Keratinocyte (primary cell): ENCODE data around the gene CACNA1F. TPM values are rescaled to one million over a fixed set of nuclear protein-coding genes. Genes with fewer than 3 reads are reported as not detected.

Experiments
- DNase-seq: peaks from one replicate; pipeline ENCODE4 v3.0.0-alpha.2; 2011; ENCODE audit warnings: low read depth, missing footprints, low spot score
- FAIRE-seq: peaks from 2 replicates; lab custom pipeline; 2011; peaks lifted over from hg19 to GRCh38; lab: Jason Lieb, UNC
- H2AFZ ChIP-seq: 2 replicates; pipeline ENCODE4 v1.6.0; 2012; ENCODE audit warnings: low read length, control low read depth, inconsistent platforms; ENCODE audit not compliant: control insufficient read depth
- H3K27ac ChIP-seq: 2 replicates; pipeline ENCODE4 v1.5.1; 2011; ENCODE audit warnings: low read length; ENCODE audit not compliant: control insufficient read depth, insufficient read depth
- H3K27me3 ChIP-seq: 3 replicates; pipeline ENCODE4 v1.6.0; 2011; ENCODE audit warnings: low read length; ENCODE audit not compliant: control insufficient read depth, insufficient read depth; ENCODE audit errors: extremely low read depth
- H3K36me3 ChIP-seq, 2 experiments: 2 replicates in 1 of 2; 3 replicates in 1 of 2; pipeline ENCODE4 v1.5.1; 2011; ENCODE audit warnings: low read length in 2 of 2, mild to moderate bottlenecking in 1 of 2; ENCODE audit not compliant: control insufficient read depth in 2 of 2, insufficient read depth in 2 of 2; ENCODE audit errors: extremely low read depth in 1 of 2
- H3K4me1 ChIP-seq: 3 replicates; pipeline ENCODE4 v1.5.1; 2011; ENCODE audit warnings: low read length; ENCODE audit not compliant: control insufficient read depth, insufficient read depth; ENCODE audit errors: extremely low read depth
- H3K4me2 ChIP-seq: 3 replicates; pipeline ENCODE4 v1.6.0; 2011; ENCODE audit warnings: low read depth, low read length; ENCODE audit not compliant: control insufficient read depth, insufficient read depth; ENCODE audit errors: extremely low read depth
- H3K4me3 ChIP-seq, 3 experiments: fragments of 200-600 bp in 1 of 3; sonication (generic) in 1 of 3; 2 replicates in 2 of 3; 3 replicates in 1 of 3; pipeline ENCODE4 v1.5.1; 2011 to 2016; ENCODE audit warnings: low read length in 3 of 3, mild to moderate bottlenecking in 3 of 3, control low read depth in 2 of 3, inconsistent platforms in 1 of 3, low read depth in 1 of 3, mixed read lengths in 1 of 3, mixed run types in 1 of 3, moderate library complexity in 1 of 3; ENCODE audit not compliant: control insufficient read depth in 2 of 3, insufficient read depth in 2 of 3; ENCODE audit errors: extremely low read depth in 1 of 3
- H3K79me2 ChIP-seq: 2 replicates; pipeline ENCODE4 v1.6.0; 2012; ENCODE audit warnings: low read length; ENCODE audit not compliant: control insufficient read depth, insufficient read depth
- H3K9ac ChIP-seq: 3 replicates; pipeline ENCODE4 v1.6.0; 2011; ENCODE audit warnings: low read length; ENCODE audit not compliant: control insufficient read depth, insufficient read depth; ENCODE audit errors: extremely low read depth
- H3K9me1 ChIP-seq: 3 replicates; pipeline ENCODE4 v1.6.0; 2011; ENCODE audit warnings: low read length; ENCODE audit not compliant: control insufficient read depth, insufficient read depth; ENCODE audit errors: extremely low read depth
- H3K9me3 ChIP-seq: 2 replicates; pipeline ENCODE4 v1.5.1; 2012; ENCODE audit warnings: low read depth, low read length; ENCODE audit not compliant: control insufficient read depth
- H4K20me1 ChIP-seq: 3 replicates; pipeline ENCODE4 v1.6.0; 2011; ENCODE audit warnings: low read length; ENCODE audit not compliant: control insufficient read depth, insufficient read depth; ENCODE audit errors: extremely low read depth
- EZH2 ChIP-seq: IDR thresholded peaks from one replicate; pipeline ENCODE4 v1.6.1; 2012; ENCODE audit warnings: inconsistent platforms, mild to moderate bottlenecking, low read length, moderate library complexity
- dilution Hi-C: fragments of 300-500 bp; cut with MboI; formaldehyde crosslinking; loops from one replicate; pipeline ENCODE4 v1.7.0; 2020; ENCODE audit warnings: low sequenced_read_pairs; ENCODE audit not compliant: extremely low pct_ligation_motif_present
- polyA plus RNA-seq, 5 experiments: library from polyadenylated mRNA; depleted of rRNA in 3 of 5; stranded (reverse) in 3 of 5; stranded (forward) in 1 of 5; unstranded in 1 of 5; fragments of >200 nt; gene quantifications; 1 replicate in 1 of 5; 2 replicates in 3 of 5; 3 replicates in 1 of 5; pipeline versions ENCODE4 v1.2.1 to v1.2.3, GENCODE V29; 2011 to 2012; ENCODE audit warnings: missing spikeins in 2 of 5, low read depth in 1 of 5, low replicate concordance in 1 of 5
- TF ChIP-seq, protein P1 (sequence below), 3 experiments: IDR thresholded peaks in 1 of 3; conservative IDR thresholded peaks in 1 of 3; optimal IDR thresholded peaks in 1 of 3; 2 replicates in 2 of 3; 3 replicates in 1 of 3; pipeline versions ENCODE3 to v1.5.1; 2011; ENCODE audit warnings: low read length in 3 of 3, mild to moderate bottlenecking in 3 of 3, moderate library complexity in 2 of 3, control low read depth in 1 of 3, inconsistent platforms in 1 of 3; ENCODE audit not compliant: insufficient read depth in 2 of 3; ENCODE audit errors: extremely low read depth in 1 of 3

Gene CACNA1F
- polyA plus RNA-seq, 1 donor (not counting 4 experiments of a cell fraction or from before 2014, with no cell fraction given) = not detected

DNA sequence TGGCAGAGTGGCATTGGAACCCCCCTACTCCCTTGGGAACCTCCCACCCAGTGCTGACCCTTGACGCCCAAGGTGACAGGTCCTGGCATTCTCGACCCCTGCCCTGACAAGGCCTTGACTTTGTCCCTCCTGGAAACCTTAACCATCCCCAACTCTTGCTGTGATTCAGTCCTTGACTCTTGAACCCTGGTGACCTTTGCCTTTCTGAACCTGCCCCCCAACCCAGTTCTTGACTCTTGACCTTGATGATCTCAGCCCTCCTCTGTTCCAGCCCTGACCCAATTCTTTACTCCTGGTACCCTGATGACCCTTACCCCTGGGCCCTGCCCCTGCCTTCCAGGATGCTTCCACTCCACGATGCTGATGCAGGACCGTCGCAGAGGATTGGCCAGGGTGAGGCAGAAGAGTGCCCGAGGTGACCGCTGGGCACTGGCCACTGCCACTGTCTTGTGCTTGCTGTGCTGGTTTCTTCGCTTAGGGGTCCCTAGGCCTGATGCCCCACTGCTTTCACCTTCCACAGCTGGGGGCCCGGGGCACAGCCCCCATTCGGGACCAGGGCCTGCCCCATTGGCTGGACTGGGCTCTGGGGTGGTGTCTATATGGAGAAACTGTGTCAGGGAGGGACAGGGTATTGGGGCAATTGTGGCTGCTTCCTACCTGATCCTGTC is 1.7 kb downstream of the CACNA1F start:
- dilution Hi-C loops = no loop called here

DNA sequence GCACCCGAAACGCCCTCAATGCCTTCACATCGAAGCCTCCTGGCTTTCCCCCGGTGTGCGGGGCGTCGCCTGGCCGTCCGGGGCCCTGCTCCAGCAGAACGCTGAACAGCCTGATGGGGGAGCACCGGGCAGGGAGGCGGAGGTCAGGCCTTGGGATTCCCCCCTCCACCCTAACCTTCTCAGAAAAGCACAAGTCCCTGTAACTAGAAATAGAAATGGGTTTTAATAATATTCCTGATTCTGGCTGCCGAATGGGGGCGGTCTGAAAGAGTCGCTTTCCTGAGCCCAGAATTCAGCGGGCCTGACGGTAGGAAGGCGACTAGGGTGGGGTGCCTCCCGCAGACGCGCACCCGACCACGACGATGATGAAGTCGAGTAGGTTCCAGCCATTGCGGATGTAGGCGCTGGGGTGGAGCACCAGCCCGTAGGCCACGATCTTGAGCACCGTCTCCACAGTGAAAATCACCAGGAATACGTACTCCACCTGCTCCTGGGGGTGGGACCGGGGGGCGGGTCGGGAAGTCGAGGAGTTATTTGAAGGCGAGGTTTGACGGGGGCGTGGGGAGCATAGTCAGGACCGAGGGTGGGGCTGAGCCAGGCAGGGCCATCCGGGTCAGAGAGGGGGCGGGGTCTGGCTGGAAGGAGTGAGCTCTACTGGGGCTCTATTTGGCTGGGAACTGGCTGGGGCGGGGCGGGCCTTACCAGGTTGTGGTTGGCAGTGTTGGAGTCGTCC is 2.5 kb downstream of the CACNA1F start:
- H3K27ac ChIP-seq = no peak overlapping the region
- no peaks in the 10 kb centered on the region for H3K36me3 ChIP-seq
- dilution Hi-C loops = no loop called here
- H3K79me2 ChIP-seq = no peaks in the 10 kb centered on the region
- TF ChIP-seq, protein P1, sequence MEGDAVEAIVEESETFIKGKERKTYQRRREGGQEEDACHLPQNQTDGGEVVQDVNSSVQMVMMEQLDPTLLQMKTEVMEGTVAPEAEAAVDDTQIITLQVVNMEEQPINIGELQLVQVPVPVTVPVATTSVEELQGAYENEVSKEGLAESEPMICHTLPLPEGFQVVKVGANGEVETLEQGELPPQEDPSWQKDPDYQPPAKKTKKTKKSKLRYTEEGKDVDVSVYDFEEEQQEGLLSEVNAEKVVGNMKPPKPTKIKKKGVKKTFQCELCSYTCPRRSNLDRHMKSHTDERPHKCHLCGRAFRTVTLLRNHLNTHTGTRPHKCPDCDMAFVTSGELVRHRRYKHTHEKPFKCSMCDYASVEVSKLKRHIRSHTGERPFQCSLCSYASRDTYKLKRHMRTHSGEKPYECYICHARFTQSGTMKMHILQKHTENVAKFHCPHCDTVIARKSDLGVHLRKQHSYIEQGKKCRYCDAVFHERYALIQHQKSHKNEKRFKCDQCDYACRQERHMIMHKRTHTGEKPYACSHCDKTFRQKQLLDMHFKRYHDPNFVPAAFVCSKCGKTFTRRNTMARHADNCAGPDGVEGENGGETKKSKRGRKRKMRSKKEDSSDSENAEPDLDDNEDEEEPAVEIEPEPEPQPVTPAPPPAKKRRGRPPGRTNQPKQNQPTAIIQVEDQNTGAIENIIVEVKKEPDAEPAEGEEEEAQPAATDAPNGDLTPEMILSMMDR (optimal IDR thresholded peaks at IDR 0.05 in 1 of 3, IDR thresholded peaks at IDR 0.05 in 1 of 3, conservative IDR thresholded peaks at IDR 0.05 in 1 of 3; ENCODE audit: extremely low read depth in 1 of 3, insufficient read depth in 2 of 3, low read length in 3 of 3) = peak in 2 of 3 experiments; percentile 8 to 12
- no peak for TF ChIP-seq EZH2
- H4K20me1 ChIP-seq = no peaks in the 10 kb centered on the region
- peak overlapping the region; percentile 56 for H2AFZ ChIP-seq
- peak overlapping the region; percentile 48 for H3K4me2 ChIP-seq
- H3K9me3 ChIP-seq = no peaks in the 10 kb centered on the region
- DNase-seq = no peak
- H3K9me1 ChIP-seq = no peaks in the 10 kb centered on the region
- H3K4me1 ChIP-seq = no peaks in the 10 kb centered on the region
- H3K4me3 ChIP-seq = peak overlapping the region in 2 of 3 experiments; percentile 10 to 38
- H3K9ac ChIP-seq = peak overlapping the region; percentile 37
- H3K27me3 ChIP-seq = no peaks in the 10 kb centered on the region
- FAIRE-seq = no peak

More for the DNA sequence above, 1.7 kb downstream of the CACNA1F start:
- DNase-seq (no peak), FAIRE-seq (no peak)
- TF ChIP-seq, protein P1 (optimal IDR thresholded peaks at IDR 0.05 in 1 of 3, IDR thresholded peaks at IDR 0.05 in 1 of 3, conservative IDR thresholded peaks at IDR 0.05 in 1 of 3; ENCODE audit: extremely low read depth in 1 of 3, insufficient read depth in 2 of 3, low read length in 3 of 3) = no peak
- no peak for TF ChIP-seq EZH2
- no peaks in the 10 kb centered on the region for H3K9me3 ChIP-seq
- H3K79me2 ChIP-seq = no peaks in the 10 kb centered on the region
- H3K27ac ChIP-seq = no peak overlapping the region
- H3K4me2 ChIP-seq = no peak overlapping the region
- H3K9me1 ChIP-seq = no peaks in the 10 kb centered on the region
- H3K27me3 ChIP-seq = no peaks in the 10 kb centered on the region
- no peaks in the 10 kb centered on the region for H3K36me3 ChIP-seq
- no peak overlapping the region for H3K9ac ChIP-seq
- no peak overlapping the region for H2AFZ ChIP-seq
- no peaks in the 10 kb centered on the region for H4K20me1 ChIP-seq
- H3K4me3 ChIP-seq = no peak overlapping the region
- H3K4me1 ChIP-seq = no peaks in the 10 kb centered on the region
